GM23338 (cell line): ENCODE results near the gene RAB36.

Experiments used
- CREB1 ChIP-seq: fragments of 250-450 bp; sonication (Bioruptor Pico); IDR thresholded peaks from 2 replicates; pipeline ENCODE4 v1.5.0; 2020; ENCODE audit warnings: low read depth, mild to moderate bottlenecking, moderate library complexity
- EZH2phosphoT487 ChIP-seq: fragments of 200-600 bp; sonication (generic); IDR thresholded peaks from one replicate; pipeline ENCODE4 v1.8.1; 2018; ENCODE audit warnings: antibody characterized with exemption; ENCODE audit not compliant: unreplicated experiment
- STAT1 ChIP-seq: IDR thresholded peaks from one replicate; pipeline ENCODE4 v1.6.1; 2016; ENCODE audit warnings: antibody characterized with exemption; ENCODE audit not compliant: unreplicated experiment
- TF ChIP-seq, protein P1 (sequence below), 2 experiments: fragments of 200-600 bp in 1 of 2; sonication (generic) in 1 of 2; conservative IDR thresholded peaks; 2 replicates each; pipeline versions ENCODE4 v1.5.1 to v1.6.1; 2016 to 2017; ENCODE audit warnings: antibody characterized with exemption in 2 of 2, low read depth in 2 of 2, mild to moderate bottlenecking in 2 of 2, moderate library complexity in 1 of 2

DNA sequence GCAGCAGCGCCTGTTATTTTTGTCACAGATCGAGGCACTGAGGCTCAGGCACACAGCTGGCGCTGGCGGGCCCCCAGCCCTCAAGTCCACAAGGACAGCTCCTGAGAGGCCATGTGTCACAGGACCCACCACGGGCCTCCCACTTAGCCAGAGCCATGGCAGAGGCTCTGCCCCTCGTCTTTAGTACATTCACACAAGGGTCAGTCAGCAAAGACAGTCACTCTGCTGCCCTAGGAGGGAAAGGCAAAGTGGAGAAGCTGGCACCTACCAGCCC, 45.8 kb upstream of the RAB36 start:
- TF ChIP-seq STAT1 (no peak), CREB1 (no peak), EZH2phosphoT487 (no peak)
- TF ChIP-seq, protein P1, sequence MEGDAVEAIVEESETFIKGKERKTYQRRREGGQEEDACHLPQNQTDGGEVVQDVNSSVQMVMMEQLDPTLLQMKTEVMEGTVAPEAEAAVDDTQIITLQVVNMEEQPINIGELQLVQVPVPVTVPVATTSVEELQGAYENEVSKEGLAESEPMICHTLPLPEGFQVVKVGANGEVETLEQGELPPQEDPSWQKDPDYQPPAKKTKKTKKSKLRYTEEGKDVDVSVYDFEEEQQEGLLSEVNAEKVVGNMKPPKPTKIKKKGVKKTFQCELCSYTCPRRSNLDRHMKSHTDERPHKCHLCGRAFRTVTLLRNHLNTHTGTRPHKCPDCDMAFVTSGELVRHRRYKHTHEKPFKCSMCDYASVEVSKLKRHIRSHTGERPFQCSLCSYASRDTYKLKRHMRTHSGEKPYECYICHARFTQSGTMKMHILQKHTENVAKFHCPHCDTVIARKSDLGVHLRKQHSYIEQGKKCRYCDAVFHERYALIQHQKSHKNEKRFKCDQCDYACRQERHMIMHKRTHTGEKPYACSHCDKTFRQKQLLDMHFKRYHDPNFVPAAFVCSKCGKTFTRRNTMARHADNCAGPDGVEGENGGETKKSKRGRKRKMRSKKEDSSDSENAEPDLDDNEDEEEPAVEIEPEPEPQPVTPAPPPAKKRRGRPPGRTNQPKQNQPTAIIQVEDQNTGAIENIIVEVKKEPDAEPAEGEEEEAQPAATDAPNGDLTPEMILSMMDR (conservative IDR thresholded peaks at IDR 0.05; ENCODE audit: low read depth in 2 of 2) = no peak
